ENCODE data around the gene CASKIN1.

Gene CASKIN1

GRCh38 chr16:2163211-2163881 is 33.1 kb downstream of the CASKIN1 start:
- no peak overlapping the region for H3K27ac ChIP-seq
- TF ChIP-seq CTCF (IDR thresholded peaks at IDR 0.05) (no peak), ZFX (IDR thresholded peaks at IDR 0.05; ENCODE audit: borderline replicate concordance) (no peak)

- H3K27ac ChIP-seq = no peak overlapping the region
- TF ChIP-seq CTCF (IDR thresholded peaks at IDR 0.05) (no peak), ZFX (IDR thresholded peaks at IDR 0.05; ENCODE audit: borderline replicate concordance) (no peak)
These were observed 33.7 kb downstream of the CASKIN1 start for GRCh38 chr16:2162676-2163118.

- no peak overlapping the region for H3K27ac ChIP-seq
- TF ChIP-seq CTCF (IDR thresholded peaks at IDR 0.05) = no peak
- no peak for TF ChIP-seq ZFX (IDR thresholded peaks at IDR 0.05; ENCODE audit: borderline replicate concordance)
These were observed 34.5 kb downstream of the CASKIN1 start for GRCh38 chr16:2161911-2162310.

GRCh38 chr16:2160915-2161551 is 35.4 kb downstream of the CASKIN1 start:
- H3K27ac ChIP-seq = no peak overlapping the region
- TF ChIP-seq ZFX (IDR thresholded peaks at IDR 0.05; ENCODE audit: borderline replicate concordance) (no peak), CTCF (IDR thresholded peaks at IDR 0.05) (no peak)

GRCh38 chr16:2159175-2159838 is 37.1 kb downstream of the CASKIN1 start:
- peak overlapping the region; percentile 94; the same call in 1 of the 2 replicates for H3K27ac ChIP-seq
- no peak for TF ChIP-seq CTCF (IDR thresholded peaks at IDR 0.05)

GRCh38 chr16:2158262-2158638 is 38.2 kb downstream of the CASKIN1 start:
- TF ChIP-seq ZFX (IDR thresholded peaks at IDR 0.05; ENCODE audit: borderline replicate concordance) = no peak
- no peak for TF ChIP-seq CTCF (IDR thresholded peaks at IDR 0.05)
- H3K27ac ChIP-seq = peak overlapping the region; percentile 94
